HG03575 (cell line): ENCODE results near the gene FNBP1.

Experiments used
- ATAC-seq: cut with Tn5 transposase; IDR thresholded peaks from one replicate; pipeline ENCODE4 v1.9.1; 2021; ENCODE audit not compliant: unreplicated experiment, insufficient number of reproducible peaks, low FRiP score; ENCODE audit errors: extremely low read depth

Gene FNBP1

DNA sequence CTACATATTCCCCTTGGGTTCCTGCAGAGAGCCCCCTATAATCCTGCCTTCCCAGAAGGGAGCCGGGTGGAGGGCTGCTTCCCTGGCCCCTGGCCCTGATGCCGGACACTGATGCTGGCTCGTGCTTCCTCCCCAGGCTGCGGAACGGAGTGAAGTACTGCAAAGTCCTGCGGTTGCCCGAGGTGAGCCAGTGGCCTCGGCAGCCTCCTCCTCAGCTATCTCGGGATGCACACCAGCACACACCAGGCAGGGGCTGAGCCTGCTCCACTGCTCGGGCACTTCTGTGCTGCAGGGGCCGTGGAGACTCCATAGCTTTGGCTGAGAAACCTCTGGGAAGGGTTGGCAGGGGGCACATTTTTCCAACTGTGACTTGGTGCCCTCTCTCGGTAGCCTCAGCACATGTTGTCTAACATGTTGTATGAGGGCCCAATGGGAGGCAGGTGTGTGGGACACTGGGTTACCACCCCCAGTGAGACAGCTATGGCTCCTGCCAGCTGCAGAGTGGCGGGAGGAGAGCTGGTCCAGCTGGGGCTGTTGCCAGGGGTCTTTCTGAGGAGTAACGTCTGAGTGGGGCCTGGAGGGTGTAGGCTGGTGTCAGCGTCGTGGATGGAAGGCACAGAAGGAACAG lies 169.3 kb downstream of the FNBP1 start:
- no peak for ATAC-seq

DNA sequence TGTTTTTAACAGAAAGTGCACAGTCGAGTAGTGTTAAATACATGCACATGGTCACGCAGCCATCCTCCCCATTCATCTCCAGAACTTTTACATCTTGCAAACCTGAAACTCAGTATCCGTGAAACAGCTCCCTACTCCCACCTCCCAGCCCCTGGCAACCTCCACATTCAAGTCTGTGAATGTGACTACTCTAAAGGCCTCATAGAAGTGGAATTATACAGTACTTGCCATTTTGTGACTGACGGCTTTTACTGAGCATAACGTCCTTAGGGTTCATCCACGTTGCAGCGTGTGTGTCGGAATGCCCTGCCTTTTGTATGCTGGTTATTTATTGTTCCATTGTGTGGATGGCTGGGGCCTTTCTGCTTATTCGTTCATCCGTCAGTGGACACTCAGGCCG lies 171.9 kb downstream of the FNBP1 start:
- no peak for ATAC-seq

DNA sequence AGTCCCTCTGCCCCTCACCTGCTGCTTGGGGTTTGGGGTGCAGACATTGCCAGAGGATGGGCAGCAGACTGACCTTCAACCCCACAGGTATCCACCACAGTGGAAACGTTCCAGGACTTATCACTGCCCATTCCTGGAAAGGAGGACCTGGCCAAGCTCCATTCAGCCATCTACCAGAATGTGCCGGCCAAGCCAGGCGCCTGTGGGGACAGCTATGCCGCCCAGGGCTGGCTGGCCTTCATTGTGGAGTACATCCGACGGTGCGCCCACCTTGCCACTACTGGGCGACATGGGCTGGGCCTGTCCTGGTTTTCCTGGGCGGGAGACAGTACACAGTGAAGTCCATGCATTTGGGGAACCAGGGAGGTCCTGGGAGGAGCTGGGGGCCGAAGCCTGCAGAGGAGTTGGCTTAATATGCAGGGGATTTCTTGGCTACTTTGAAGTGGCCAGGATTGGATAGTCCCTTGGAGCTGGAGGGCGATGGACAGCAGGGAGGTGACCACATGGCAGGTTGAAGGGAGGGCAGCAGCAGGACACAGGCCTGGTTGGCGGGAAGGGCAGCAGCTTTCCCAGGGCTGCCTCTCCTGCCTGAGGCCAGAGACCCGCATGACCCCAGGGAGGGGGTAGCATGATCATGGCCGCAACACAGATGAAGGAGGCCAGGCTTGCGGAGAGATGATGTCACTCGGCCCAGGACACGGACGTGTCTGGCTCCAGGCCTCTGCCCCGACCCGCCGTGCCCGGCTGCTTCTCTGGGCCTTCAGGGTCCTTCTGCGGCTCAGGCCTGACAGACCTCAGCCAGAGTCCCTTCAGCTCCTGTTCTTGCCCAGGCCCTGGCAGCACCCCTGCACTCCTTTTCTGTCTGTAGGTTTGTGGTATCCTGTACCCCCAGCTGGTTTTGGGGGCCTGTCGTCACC lies 173.1 kb downstream of the FNBP1 start:
- ATAC-seq, result no peak

DNA sequence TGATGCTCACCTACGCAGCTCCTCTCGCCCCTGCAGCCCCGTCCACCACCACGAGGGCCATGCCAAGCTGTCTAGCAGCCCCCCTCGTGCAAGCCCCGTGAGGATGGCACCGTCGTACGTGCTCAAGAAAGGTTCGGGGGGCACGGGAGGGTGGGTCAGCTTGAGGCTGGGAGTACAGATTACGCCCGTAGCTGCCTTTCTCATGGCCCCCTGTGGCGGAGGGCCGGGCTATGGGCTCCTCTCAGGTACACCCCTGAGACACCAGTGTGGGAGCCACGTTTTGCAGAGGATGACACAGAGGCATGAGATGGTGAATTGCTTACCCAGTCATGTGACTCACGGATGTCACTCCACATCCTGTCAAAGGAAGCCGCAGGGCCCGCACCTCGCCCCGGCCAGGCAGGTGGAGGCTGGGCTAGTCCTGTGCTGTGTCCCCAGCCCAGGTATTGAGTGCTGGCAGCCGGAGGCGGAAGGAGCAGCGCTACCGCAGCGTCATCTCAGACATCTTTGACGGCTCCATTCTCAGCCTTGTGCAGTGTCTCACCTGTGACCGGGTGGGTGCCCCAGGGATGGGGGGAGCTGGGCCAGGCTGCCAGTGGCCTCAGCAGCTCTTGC lies 174.0 kb downstream of the FNBP1 start:
- no peak for ATAC-seq

DNA sequence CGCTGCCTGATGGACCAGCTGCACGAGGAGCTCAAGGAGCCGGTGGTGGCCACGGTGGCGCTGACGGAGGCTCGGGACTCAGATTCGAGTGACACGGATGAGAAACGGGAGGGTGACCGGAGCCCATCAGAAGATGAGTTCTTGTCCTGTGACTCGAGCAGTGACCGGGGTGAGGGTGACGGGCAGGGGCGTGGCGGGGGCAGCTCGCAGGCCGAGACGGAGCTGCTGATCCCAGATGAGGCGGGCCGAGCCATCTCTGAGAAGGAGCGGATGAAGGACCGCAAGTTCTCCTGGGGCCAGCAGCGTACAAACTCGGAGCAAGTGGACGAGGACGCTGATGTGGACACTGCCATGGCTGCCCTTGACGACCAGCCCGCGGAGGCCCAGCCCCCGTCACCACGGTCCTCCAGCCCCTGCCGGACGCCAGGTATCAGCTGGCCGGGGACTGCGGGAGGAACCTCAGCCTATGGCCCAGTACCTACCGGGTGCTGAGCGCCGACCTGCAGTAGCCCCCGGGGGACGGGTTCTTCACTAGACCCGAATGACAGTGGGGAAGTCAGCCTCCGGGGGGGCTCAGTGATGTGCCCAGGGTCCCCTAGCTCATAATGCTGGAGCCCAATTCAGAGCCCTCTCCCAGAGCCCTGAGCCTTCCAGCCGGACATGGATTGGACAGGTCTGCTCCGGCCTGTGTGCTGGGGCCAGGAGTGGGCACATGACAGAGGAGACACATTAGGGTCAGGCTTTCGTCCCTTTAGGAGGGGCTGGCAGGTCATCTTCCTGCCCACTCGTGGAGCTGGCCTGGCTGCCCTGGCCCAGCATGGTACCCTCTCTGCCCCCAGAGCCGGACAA lies 174.7 kb downstream of the FNBP1 start:
- no peak for ATAC-seq

DNA sequence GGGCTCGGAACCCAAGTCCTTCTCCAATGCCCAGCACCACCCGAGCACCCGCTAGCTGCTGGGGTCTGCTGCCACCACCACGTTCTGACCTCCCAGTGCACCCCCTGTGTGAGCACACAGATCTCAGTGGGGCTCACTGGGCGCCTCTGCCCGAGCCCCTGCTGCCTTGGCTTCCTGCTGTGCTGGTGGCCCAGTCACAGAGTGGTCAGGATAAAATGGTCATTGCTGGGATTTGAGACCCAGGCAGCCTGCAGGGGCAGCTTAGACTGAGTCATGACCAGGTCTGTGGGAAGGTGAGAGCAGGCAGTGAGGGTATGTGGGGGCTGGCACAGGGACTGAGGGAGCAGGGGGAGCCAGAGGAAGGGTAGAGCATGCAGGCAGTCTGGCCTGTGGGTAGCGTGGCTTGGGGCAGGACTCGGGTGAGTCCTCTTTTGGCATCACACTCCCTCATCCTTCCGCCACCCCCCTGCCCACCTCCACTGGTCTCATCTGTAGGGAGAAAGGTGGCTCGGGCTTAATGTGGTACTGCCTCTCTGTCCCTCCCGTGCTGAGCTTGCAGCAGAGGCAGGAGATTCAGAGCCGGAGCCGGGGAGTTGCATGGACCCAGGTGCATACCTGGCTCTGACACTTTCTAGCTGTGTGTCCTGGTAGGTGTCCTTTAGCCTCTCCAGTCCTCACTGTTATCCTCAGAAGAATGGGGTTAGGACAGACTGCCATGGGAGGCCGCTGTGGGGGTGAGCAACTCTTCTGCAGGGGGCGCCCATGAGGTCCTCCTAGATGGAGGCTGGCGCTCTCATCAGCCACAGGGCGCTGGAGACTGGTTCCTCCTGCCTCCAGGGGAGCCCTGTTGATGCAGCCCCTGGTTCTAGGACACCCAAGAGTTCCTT lies 175.6 kb downstream of the FNBP1 start:
- no peak for ATAC-seq

DNA sequence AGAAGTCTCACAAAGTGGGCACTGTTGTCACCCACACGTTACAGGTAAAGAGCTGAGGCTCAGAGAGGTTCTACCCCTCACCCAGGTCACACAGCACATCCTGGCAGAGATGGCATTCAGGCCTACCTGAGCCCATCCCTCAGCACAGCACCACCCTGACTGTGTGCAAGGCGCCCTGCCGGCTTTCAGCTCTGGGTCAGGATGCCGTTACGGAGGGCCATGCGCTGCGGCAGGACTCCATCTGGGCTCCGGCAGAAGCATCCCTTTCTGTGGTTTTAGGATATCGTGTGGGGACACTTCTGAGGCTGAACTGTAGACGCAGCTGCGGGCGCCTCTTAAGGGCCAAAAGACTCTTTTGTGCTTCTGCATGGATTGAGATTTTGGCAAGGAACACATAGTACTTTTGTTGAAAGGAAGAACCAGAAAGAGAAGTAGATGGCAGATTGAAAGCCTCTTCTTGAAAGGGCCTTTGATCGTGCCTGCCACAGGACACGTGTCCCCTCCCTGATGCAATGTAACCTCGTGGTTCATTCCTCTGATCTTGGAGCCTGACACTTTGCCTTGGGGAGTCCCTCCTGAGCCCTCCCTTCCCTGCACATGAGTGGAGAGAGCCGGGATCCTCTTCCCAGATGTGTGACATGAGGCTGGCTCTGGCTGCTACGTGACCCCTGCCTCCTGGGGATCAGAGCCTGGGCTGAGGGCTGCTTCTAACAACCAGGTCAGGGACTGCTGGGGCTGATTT lies 176.4 kb downstream of the FNBP1 start:
- no peak for ATAC-seq

DNA sequence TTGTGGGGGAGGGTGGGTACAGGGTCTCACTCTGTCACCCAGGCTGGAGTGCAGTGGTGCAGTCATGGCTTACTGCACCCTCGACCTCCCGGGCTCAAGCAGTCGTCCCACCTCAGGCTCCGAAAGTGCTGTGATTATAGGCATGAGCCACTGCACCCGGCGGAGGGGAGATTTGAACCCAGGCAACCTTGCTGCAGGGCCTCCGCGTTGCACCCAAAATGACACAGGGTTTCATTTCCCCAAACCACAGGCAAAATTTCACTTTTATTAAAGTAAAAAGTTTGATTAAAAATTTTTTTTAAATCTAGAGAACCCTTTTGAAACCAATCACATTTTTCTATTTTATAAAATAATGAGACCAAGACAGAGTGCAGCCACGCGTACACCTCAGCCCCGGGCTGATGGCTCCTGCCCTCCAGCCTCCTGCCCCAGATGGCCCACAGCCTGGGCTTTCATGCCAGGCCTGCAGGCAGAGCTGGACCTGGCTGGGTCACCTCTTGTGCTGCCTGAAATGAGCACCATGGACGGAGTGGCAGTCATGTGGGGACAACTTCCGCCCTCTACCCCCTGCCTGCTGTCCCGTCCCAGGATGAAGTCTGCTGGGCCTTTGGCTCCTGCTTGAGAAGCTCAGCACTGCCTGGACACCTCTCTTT lies 177.2 kb downstream of the FNBP1 start:
- ATAC-seq, result no peak

DNA sequence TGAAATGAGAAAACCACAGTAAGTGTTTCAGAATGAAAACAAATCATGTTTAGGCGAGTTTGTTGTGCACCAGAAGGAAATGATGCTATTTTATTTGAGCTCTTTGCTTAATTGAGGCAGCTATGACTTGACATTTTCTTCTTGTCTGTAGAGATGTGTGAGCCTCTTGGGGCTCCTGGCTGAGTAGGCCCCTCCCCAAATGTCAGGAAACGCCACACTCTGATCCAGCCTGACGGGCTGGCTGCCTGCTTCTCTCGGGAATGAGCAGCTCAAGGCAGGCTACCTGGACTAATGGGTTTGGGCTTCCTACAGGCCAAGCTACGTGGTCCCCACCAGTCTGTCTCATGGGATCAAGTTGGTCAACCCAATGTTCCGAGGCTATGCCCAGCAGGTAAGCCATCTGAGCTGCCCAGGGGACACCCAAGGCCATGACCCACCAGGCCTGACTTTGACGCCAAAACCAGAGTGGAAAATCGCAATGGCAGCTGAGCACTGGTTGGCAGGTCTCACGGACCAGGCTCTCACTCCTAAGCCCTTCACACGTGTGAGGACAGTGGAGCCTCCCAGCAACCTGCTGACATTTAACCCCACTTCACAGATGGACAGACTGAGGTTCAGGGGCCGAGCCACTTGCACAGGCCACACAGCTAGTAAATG lies 177.9 kb downstream of the FNBP1 start:
- ATAC-seq, result no peak

DNA sequence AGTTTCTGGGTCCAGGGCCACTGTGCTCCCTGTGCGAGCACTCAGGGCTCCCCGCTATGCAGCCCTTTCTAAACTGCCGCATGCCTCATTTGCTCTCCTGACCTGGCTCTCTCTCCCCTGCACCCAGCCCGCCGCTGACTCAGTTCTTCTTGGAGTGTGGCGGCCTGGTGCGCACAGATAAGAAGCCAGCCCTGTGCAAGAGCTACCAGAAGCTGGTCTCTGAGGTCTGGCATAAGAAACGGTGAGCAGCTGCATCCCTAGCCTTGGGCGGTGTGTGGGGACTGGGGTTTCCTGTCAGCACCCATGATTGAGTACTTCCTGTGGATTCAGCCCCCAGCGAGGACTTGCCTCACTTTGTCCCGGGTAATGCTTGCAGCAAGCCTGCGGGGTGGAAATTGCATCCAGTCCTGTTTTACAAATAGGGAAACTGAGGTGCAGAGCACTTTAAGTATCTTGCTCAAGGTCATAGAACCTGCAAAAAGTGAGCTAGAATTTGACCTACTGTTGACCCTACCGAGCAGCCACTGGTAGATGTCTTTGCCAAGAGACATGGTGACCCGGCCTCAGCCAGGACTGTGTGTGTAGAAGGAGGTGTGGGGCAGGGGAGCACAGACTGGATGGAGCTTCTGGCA lies 179.8 kb downstream of the FNBP1 start:
- no peak for ATAC-seq

DNA sequence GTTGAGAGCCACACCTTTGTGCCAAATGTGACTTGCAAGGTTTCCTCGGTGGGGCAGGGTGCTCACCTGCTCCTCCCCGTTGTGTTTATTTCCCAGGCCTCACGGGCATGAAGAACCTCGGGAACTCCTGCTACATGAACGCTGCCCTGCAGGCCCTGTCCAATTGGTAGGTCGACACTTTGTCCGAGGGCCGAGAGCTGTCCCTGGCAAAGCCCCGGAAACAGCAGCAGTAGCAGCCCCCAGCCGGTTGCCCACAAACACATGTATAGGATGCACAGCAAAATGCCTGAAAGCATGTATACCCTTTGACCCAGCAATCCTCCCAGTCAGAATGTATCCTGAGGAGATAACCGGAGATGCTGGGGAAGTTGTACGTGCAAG lies 181.6 kb downstream of the FNBP1 start:
- no peak for ATAC-seq

DNA sequence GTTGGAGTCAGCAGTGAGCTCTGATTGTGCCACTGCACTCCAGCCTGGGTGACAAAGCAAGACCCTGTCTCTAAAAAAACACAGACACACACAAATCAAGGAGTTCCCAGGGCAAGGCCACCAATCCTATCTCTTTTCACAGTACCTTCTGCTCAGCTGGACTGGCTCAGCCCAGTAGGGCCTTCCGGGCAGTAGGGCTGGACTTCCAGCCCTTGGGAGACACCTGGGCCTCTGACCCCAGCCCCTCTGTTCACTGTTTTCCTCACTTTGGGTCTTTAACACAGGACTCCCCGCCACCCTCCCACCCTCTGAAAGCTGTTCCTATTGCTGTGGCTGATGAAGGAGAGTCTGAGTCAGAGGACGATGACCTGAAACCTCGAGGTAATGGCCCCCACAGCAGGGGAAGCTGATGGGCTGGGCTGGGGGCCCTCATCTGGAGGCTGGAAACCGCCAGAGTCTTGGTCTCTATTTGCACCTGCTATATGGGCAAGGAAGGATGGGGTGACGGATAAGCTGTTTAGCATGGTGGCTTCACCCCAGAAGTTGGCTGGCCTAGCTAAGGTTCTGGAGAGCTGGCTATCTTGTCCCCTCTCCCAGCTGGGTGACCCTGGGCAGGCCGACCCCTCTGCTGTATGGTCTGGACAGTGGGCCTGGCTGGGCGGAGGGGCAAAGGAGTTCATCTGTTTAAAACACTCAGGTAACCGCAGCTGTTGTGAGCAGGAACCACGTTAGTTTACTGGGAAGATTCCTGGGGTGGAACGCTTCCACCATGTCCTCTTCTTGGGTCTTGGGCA lies 182.1 kb downstream of the FNBP1 start:
- ATAC-seq, result no peak

DNA sequence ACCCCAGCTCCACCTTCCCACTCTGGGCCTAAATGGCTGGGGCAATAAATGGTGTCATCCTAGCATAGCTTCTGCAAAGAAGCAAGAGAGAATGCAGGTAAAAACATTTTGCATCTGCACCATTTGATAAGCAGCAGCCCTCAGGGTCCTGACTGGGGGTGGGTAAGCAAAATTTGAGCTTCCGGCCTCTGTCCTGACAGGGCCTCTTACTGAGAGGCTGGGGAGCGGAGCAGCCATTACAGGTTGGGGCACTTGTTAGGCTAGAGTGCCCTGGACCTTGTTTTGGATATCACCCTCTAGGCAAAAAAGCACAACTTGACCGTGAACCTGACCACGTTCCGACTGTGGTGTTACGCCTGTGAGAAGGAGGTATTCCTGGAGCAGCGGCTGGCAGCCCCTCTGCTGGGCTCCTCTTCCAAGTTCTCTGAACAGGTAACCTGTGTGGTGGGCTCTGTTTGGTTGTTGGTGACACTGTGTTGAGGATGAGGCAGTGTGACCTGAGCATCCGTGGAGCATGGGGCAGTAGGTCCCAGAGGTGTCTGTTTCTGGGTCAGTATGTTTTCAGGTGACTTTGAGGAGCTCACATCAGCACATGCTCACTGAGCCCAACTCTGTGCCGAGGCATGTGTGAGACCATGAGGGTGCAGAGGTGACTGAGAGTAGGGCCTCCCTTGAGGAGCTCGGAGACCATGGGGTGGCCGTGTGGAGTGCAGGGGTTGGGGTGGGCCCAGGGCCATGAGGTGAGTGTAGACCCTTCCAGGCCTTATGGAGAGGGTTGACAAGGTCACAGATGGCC lies 184.6 kb downstream of the FNBP1 start:
- no peak for ATAC-seq

DNA sequence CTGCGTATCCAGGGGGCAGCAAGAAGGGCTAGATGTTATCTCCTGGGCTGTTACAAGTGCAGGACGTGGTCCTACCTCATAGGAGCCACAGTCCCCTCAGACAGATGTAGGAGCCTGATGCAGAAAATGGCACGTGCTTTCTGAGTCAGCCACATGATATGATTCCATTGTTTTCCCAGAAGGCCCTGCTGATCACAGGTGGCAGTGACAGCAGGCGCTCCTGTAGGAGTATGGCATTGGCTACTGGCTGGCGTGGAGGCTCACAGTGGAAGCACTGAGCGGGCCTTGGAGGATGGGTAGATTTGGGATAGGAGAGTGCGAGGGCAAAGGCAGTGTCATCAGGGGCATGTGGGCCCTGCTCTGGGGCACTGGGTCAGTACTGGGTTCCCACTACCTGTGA lies 185.8 kb downstream of the FNBP1 start:
- ATAC-seq, result no peak

DNA sequence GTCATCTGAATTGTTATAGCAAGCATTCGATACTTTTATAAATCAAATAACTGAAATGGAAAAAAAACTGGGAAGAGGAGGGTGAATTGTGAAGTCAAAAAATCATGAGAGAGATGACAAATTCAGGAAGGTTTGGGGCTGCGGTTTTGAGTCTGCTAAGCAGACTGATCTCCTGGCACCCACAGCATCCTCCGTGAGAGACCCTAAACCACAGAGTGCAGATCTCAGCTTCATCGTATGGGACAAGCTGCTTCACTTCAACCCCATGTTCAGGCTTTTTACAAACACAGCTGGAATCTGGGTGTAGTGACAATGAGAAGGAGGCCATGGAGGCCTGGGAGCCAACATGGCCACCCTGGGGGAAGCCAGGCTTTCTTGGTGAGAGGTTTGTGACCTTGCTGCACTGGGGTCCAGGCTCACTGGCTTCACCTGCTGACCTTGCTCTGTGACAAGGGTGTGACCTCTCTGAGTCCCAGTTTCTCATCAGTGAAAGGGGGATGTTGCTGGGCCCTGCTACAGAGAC lies 188.3 kb downstream of the FNBP1 start:
- no peak for ATAC-seq
